Calu3 (cell line): ENCODE measurements around the gene ELF1. TPM values are rescaled to one million over a fixed set of nuclear protein-coding genes. Genes with fewer than 3 reads are reported as not detected.
A peak's percentile ranks its signal among the peaks of the same experiment; 100 is the strongest.

Source experiments
- BruUV-seq: library from RNA; stranded (reverse); fragments of 400-500 nt; replicated peaks from 2 replicates; lab custom pipeline; 2021; lab: Mats Ljungman, UMichigan
- CTCF ChIA-PET: fragments of 300-600 bp; sonication (Branson Sonifier 250); formaldehyde crosslinking; loops from one replicate; lab custom pipeline; 2022; ENCODE audit warnings: antibody characterized with exemption; lab: Charles Lee
- DNase-seq: peaks from one replicate; pipeline ENCODE4 v3.0.0; 2022
- H3K27ac Mint-ChIP-seq: one replicate; pipeline ENCODE4 v1.8.0; 2022; ENCODE audit warnings: mixed read lengths; ENCODE audit not compliant: unreplicated experiment
- H3K27me3 Mint-ChIP-seq: one replicate; pipeline ENCODE4 v1.8.0; 2022; ENCODE audit warnings: mixed read lengths; ENCODE audit not compliant: unreplicated experiment
- H3K36me3 Mint-ChIP-seq: one replicate; pipeline ENCODE4 v1.8.0; 2022; ENCODE audit warnings: mild to moderate bottlenecking, moderate library complexity, mixed read lengths; ENCODE audit not compliant: insufficient read depth, unreplicated experiment
- H3K4me1 Mint-ChIP-seq: one replicate; pipeline ENCODE4 v1.8.0; 2022; ENCODE audit warnings: mild to moderate bottlenecking, low read depth, mixed read lengths; ENCODE audit not compliant: unreplicated experiment
- H3K4me3 Mint-ChIP-seq: one replicate; pipeline ENCODE4 v1.8.0; 2022; ENCODE audit warnings: mild to moderate bottlenecking, low read depth, moderate library complexity, mixed read lengths; ENCODE audit not compliant: unreplicated experiment
- H3K9me3 Mint-ChIP-seq: one replicate; pipeline ENCODE4 v1.8.0; 2022; ENCODE audit warnings: low read depth, mixed read lengths; ENCODE audit not compliant: unreplicated experiment
- intact Hi-C: fragments of 100-400 bp; cut with micrococcal nuclease; formaldehyde crosslinking; loops from one replicate; pipeline ENCODE4 v1.10.0; 2022; ENCODE audit not compliant: unreplicated experiment
- total RNA-seq: library from RNA; stranded (reverse); gene quantifications from 2 replicates; pipeline ENCODE4 v1.2.3, GENCODE V29; 2022
- TF ChIP-seq, protein P1 (sequence below): fragments of 200-600 bp; IDR thresholded peaks from one replicate; pipeline ENCODE4 v1.8.0; 2022; ENCODE audit warnings: antibody characterized with exemption; ENCODE audit not compliant: unreplicated experiment

ELF1 gene
- total RNA-seq, 1 experiment from 2014 or later, result 63.5 TPM

DNA sequence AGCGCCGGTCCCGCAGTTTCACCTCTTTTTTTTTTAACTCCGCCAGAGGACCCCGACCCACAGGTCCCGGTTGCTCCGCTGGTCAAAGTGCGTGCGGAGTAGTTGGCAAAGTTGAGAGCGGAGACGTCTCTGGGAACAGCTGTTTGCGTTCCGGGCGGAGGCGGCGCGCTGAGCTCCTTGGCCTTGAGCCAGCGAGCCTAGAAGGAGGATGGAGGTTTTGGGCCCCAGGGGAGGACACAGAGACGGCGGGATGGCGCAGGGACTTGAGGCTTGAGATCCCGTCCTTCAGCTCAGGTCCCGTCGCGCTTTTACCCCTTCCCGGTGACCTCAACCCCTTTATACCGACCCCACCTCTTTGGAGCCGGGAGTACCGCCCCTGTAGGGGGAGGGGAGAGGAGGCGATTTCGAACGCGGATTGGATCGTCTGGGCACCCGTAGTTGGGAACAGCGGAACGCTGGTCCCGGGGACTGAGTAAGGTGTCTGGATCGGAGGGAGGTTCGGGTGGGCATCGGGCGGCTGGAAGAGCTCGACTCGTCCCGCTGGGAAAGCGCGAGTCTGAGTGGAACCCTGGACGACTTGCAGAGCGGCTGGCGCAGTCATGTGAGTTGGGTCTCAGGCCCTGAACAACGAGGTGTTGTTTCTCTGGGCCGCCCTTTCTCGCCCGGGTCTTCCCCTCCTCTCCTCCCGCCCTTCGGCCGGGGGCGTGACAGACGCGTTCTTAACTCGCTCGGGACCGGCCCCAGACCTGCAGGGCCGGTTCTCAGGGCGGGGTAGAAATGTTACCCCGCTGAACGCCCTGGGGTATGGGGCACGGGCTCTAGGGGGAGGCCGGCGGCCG is 42.2 kb upstream of the ELF1 start, which contains the start of gene WBP4:
Gene WBP4, plus strand, starts transcription at position 435 of the 839 bp plus-strand sequence. Its CDS starts 165 bp downstream, at position 600.
- intact Hi-C loops, result loop anchor here (5.0 kb wide), 1 partner anchor 251 kb away; the partner anchor contains the start of gene NAA16
- peaks cover 47% of the 10 kb centered on the region for H3K36me3 Mint-ChIP-seq
- no TSS peak for BruUV-seq
- DNase-seq, result peak; percentile 89
- H3K4me1 Mint-ChIP-seq, result peaks cover 24% of the 10 kb centered on the region
- TF ChIP-seq, protein P1, sequence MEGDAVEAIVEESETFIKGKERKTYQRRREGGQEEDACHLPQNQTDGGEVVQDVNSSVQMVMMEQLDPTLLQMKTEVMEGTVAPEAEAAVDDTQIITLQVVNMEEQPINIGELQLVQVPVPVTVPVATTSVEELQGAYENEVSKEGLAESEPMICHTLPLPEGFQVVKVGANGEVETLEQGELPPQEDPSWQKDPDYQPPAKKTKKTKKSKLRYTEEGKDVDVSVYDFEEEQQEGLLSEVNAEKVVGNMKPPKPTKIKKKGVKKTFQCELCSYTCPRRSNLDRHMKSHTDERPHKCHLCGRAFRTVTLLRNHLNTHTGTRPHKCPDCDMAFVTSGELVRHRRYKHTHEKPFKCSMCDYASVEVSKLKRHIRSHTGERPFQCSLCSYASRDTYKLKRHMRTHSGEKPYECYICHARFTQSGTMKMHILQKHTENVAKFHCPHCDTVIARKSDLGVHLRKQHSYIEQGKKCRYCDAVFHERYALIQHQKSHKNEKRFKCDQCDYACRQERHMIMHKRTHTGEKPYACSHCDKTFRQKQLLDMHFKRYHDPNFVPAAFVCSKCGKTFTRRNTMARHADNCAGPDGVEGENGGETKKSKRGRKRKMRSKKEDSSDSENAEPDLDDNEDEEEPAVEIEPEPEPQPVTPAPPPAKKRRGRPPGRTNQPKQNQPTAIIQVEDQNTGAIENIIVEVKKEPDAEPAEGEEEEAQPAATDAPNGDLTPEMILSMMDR, result no peak
- H3K27ac Mint-ChIP-seq, result peak within 1 kb of the TSS; percentile 80
- CTCF ChIA-PET, result interaction anchor here (1.0 to 1.2 kb wide), 2 partner anchors 86 to 155 kb away, joined by 3 read pairs; no protein-coding TSS in a partner anchor
- H3K9me3 Mint-ChIP-seq, result no peaks in the 10 kb centered on the region
- H3K4me3 Mint-ChIP-seq, result peak within 1 kb of the TSS; percentile 71
- no peaks in the 10 kb centered on the region for H3K27me3 Mint-ChIP-seq

DNA sequence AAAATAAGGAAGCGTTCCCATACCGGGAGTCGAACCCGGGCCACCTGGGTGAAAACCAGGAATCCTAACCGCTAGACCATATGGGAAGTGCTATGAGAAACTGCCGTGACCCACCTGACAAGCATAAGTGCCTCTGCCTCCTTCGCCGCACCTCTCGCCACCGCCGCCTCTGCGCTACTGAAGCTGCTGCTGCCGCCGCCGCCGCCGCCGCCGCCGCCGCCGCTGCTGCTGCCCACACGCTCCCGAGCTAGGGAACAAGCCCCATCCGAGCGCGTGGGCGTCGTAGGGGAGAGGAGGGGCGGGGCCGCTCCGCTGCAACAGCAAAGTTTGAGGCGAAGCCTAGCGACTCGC is 41.6 kb upstream of the ELF1 start:
- CTCF ChIA-PET, result interaction anchor here (1.0 to 1.2 kb wide), 2 partner anchors 86 to 156 kb away, joined by 3 read pairs; no protein-coding TSS in a partner anchor
- no peaks in the 10 kb centered on the region for H3K27me3 Mint-ChIP-seq
- TF ChIP-seq, protein P1, result no peak

GRCh38 chr13:41060082-41060723 is 41.1 kb upstream of the ELF1 start:
- CTCF ChIA-PET, result interaction anchor here (1.1 to 1.3 kb wide), 3 partner anchors 85 to 270 kb away, joined by 3 read pairs; partner anchors contain the start of gene SLC25A15
- H3K9me3 Mint-ChIP-seq, result no peaks in the 10 kb centered on the region
- BruUV-seq, result no TSS peak
- H3K4me1 Mint-ChIP-seq, result peaks cover 35% of the 10 kb centered on the region
- peak; percentile 88 for DNase-seq
- TF ChIP-seq, protein P1, result no peak
- intact Hi-C loops, result loop anchor here (5.0 kb wide), 1 partner anchor 252 kb away; the partner anchor contains the start of gene NAA16
- peak overlapping the region; percentile 71 for H3K4me3 Mint-ChIP-seq
- H3K27ac Mint-ChIP-seq, result peak overlapping the region; percentile 80
- no peaks in the 10 kb centered on the region for H3K27me3 Mint-ChIP-seq
- peaks cover 50% of the 10 kb centered on the region for H3K36me3 Mint-ChIP-seq

More for the DNA sequence above, 41.6 kb upstream of the ELF1 start:
- H3K4me3 Mint-ChIP-seq, result peak overlapping the region; percentile 71
- no TSS peak for BruUV-seq
- intact Hi-C loops, result loop anchor here (5.0 kb wide), 1 partner anchor 252 kb away; the partner anchor contains the start of gene NAA16
- peaks cover 47% of the 10 kb centered on the region for H3K36me3 Mint-ChIP-seq
- peak; percentile 67 for DNase-seq
- peak overlapping the region; percentile 80 for H3K27ac Mint-ChIP-seq
- peaks cover 30% of the 10 kb centered on the region for H3K4me1 Mint-ChIP-seq
- H3K9me3 Mint-ChIP-seq, result no peaks in the 10 kb centered on the region

GRCh38 chr13:41059456-41060081 is 40.5 kb upstream of the ELF1 start:
- TF ChIP-seq, protein P1, result no peak
- no peak for DNase-seq
- intact Hi-C loops, result loop anchor here (5.0 to 10.0 kb wide), 4 partner anchors 87 to 265 kb away; partner anchors contain the start of gene NAA16
- Mint-ChIP-seq H3K4me1 (peaks cover 41% of the 10 kb centered on the region), H3K36me3 (peaks cover 52% of the 10 kb centered on the region), H3K27ac (peak overlapping the region; percentile 80), H3K27me3 (no peaks in the 10 kb centered on the region), H3K4me3 (peak overlapping the region; percentile 71), H3K9me3 (no peaks in the 10 kb centered on the region)
- BruUV-seq, result no TSS peak
- CTCF ChIA-PET, result interaction anchor here (0.8 to 1.3 kb wide), 3 partner anchors 85 to 270 kb away, joined by 3 read pairs; partner anchors contain the start of gene SLC25A15
